Heart right ventricle (tissue), 16 donors: Measurements from ENCODE around the gene TBC1D22B. TPM values are rescaled to one million over a fixed set of nuclear protein-coding genes. Genes with fewer than 3 reads are reported as not detected.
"Not testable (repeated sequence)": the region's sequence is repeated elsewhere in the genome, so short reads cannot be mapped to it uniquely, and the experiment has no call there.

Experiments used
- ATAC-seq, 8 donors: fragments of 200-7000 bp; cut with Tn5 transposase; one replicate each; pipeline ENCODE4 v1.9.1; 2020; ENCODE audit warnings: mild to moderate bottlenecking in 8 of 8, moderate library complexity in 8 of 8, moderate number of reproducible peaks in 1 of 8
- DNase-seq, 2 donors: peaks; one replicate each; pipeline ENCODE4 v3.0.0-alpha.2; 2020
- H3K27ac ChIP-seq, 10 donors: fragments of 200-600 bp; sonication (generic) in 2 of 10; one replicate each; pipeline versions ENCODE4 v1.5.0 to v1.8.0; 2020 to 2022; ENCODE audit warnings: mild to moderate bottlenecking in 3 of 10
- H3K27me3 ChIP-seq, 7 donors: fragments of 200-600 bp; one replicate each; pipeline ENCODE4 v1.8.0; 2021 to 2022; ENCODE audit warnings: mild to moderate bottlenecking in 2 of 7
- H3K36me3 ChIP-seq, 9 donors: fragments of 200-600 bp; sonication (generic) in 1 of 9; one replicate each; pipeline versions ENCODE4 v1.5.0 to v1.8.0; 2020 to 2022; ENCODE audit warnings: mild to moderate bottlenecking in 2 of 9
- H3K4me1 ChIP-seq, 9 donors: fragments of 200-600 bp; sonication (generic) in 1 of 9; one replicate each; pipeline versions ENCODE4 v1.5.0 to v1.8.0; 2020 to 2022; ENCODE audit warnings: mild to moderate bottlenecking in 4 of 9
- H3K4me3 ChIP-seq, 10 donors: fragments of 200-600 bp; sonication (generic) in 2 of 10; one replicate each; pipeline versions ENCODE4 v1.5.0 to v1.8.0; 2020 to 2022; ENCODE audit warnings: mild to moderate bottlenecking in 7 of 10, moderate library complexity in 2 of 10
- H3K9me3 ChIP-seq, 11 donors: fragments of 200-600 bp in 10 of 11; sonication (generic) in 2 of 11; one replicate each; pipeline versions ENCODE4 v1.5.0 to v1.8.0; 2013 to 2022; ENCODE audit warnings: mild to moderate bottlenecking in 2 of 11, control low read depth in 1 of 11, moderate library complexity in 1 of 11
- WGBS, 2 donors: extraction: QIAGEN DNeasy Blood & Tissue Kit; methylation state at CpG; one replicate each; pipeline ENCODE4 v1.1.7; 2013; ENCODE audit warnings: inconsistent platforms in 1 of 2; 5-methylcytosine and 5-hydroxymethylcytosine counted together
- intact Hi-C, 10 donors: fragments of 100-400 bp; cut with DNase I; formaldehyde crosslinking; loops; one replicate each; pipeline versions ENCODE4 v1.11.1 to v1.14.2; 2022
- polyA plus RNA-seq, 2 donors: library from polyadenylated mRNA; stranded (reverse); fragments of 200-250 nt; gene quantifications; one replicate each; pipeline ENCODE4 v1.2.3, GENCODE V29; 2013
- total RNA-seq, 10 donors: library from RNA; stranded (reverse); fragmentation: NEBNext Ultra II Directional in 3 of 10; extraction: Animal tissue kit (Norgen Biotek cat#: 25700) in 3 of 10; gene quantifications; one replicate each; pipeline versions ENCODE4 v1.2.1 to v1.2.4, GENCODE V29; 2021 to 2023
- TF ChIP-seq, protein P1 (sequence below), 9 donors: fragments of 200-600 bp; sonication (generic) in 2 of 9; IDR thresholded peaks; one replicate each; pipeline versions ENCODE4 v1.5.0 to v1.8.0; 2021 to 2022; ENCODE audit warnings: antibody characterized with exemption in 9 of 9, mild to moderate bottlenecking in 5 of 9, moderate library complexity in 1 of 9
- donor health status: Arrhythmogenic right ventricular cardiomyopathy.
- donor health status: ischemic (EF 13 %, LVEDD 7.1; RV severe dilation, severe dysfunction).
- donor health status: healthy with polysubstance abuse.
- donor health status: DM: no; HTN: yes; CAD: no.
- donor health status: DM: no; HTN: no; CAD: no.
- donor health status: ischemic (EF 25% LVEDD 6.9; RV normal size, moderate dysfunction).
- donor health status: ischemic (EF 25% LVEDD 5.7; RV mildly dilated, moderate dysfunction).
- donor health status: healthy.
- donor health status: DM: yes; HTN: yes; CAD: no.
- donor health status: Ischemic cardiomyopathy.
- donor health status: ischemic (EF 35%, LVEDD 5.7; RV mildly dilated, moderate dysfunction).
- donor health status: nonischemic (EF 11% LVEDD 7.7; RV severe dilation, severe dysfunction).
- donor health status: DM: yes; HTN: yes; CAD: no.
- donor health status: PGD.
- donor health status: ischemic (EF 29% LVEDD 5.4; RV normal size, mild dysfunction).
- donor health status: nonischemic (EF 23%, LVEDD 6.1; RV moderate dilation, normal function).

The TBC1D22B gene
- total and polyA plus RNA-seq, 12 donors, result 5.0 to 8.1 (median 6.3) TPM

DNA sequence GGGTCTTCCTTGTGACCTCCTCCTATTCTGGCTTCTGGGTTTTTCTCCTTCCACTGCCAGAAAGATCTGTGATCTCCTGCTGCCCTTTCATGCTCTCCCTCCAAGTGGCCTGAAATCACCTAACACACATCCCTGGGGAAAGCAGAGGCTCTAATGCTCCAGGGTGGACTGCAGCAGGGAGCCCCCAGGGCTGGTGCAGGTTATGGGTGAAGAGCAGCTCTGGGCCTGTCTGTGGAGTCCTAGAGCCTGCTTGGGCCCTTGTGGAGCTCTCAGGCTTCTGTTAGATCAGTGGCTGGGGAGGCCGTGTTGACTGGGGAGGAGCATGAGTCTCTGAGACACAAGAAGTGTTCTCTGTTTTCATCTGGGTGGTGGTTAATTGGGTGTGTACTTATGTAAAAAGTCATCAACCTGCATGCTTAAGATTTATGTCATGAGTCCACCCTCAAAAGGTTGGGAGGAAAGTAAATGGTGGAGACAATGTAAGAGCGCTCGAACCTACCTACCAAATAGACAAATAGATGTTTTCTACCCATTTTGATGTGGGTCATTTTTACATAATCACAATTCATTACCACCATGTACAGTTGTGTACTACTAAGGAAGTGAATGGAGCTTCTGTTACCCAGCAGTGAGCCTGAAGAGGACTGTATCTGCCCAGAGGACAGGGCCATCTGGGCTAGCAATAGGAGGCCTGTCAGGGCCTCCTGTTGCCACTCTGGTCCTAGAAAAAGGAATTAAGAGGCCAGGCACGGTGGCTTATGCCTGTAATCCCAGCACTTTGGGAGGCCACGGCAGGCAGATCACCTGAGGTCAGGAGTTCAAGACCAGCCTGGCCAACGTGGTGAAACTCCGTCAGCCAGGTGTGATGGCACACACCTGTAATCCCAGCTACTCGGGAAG, 64.2 kb downstream of the TBC1D22B start:
- TF ChIP-seq, protein P1, sequence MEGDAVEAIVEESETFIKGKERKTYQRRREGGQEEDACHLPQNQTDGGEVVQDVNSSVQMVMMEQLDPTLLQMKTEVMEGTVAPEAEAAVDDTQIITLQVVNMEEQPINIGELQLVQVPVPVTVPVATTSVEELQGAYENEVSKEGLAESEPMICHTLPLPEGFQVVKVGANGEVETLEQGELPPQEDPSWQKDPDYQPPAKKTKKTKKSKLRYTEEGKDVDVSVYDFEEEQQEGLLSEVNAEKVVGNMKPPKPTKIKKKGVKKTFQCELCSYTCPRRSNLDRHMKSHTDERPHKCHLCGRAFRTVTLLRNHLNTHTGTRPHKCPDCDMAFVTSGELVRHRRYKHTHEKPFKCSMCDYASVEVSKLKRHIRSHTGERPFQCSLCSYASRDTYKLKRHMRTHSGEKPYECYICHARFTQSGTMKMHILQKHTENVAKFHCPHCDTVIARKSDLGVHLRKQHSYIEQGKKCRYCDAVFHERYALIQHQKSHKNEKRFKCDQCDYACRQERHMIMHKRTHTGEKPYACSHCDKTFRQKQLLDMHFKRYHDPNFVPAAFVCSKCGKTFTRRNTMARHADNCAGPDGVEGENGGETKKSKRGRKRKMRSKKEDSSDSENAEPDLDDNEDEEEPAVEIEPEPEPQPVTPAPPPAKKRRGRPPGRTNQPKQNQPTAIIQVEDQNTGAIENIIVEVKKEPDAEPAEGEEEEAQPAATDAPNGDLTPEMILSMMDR (IDR thresholded peaks at IDR 0.05), result no peak
- ATAC-seq, result no peak
- whole genome bisulfite sequencing, 2 donors, result 86 to 91% methylated on average over 8 of the region's 8 CpGs
- H3K4me3 ChIP-seq, result no peak overlapping the region
- no peaks in the 10 kb centered on the region for H3K27me3 ChIP-seq
- peak overlapping the region in 6 of 10 donors; percentile 16 to 67 (median 56) for H3K27ac ChIP-seq
- H3K4me1 ChIP-seq, result peaks cover 0 to 55% (median 18%) of the 10 kb centered on the region in 9 donors
- peaks cover 0 to 73% (median 41%) of the 10 kb centered on the region in 9 donors for H3K36me3 ChIP-seq
- DNase-seq, result no peak
- no peaks in the 10 kb centered on the region for H3K9me3 ChIP-seq
- intact Hi-C loops, result loop anchor here in 4 of 10 donors (5.0 to 10.0 kb wide), 3 partner anchors 243 to 371 kb away; no protein-coding TSS in a partner anchor

- H3K27me3 ChIP-seq, result no peaks in the 10 kb centered on the region
- DNase-seq, result no peak
- H3K4me1 ChIP-seq, result peaks cover 0 to 52% (median 18%) of the 10 kb centered on the region in 9 donors
- WGBS, 2 donors, result 25 to 27% methylated on average over 3 of the region's 3 CpGs
- no peak overlapping the region for H3K4me3 ChIP-seq
- no peaks in the 10 kb centered on the region for H3K9me3 ChIP-seq
- H3K36me3 ChIP-seq, result peaks cover 0 to 55% (median 24%) of the 10 kb centered on the region in 9 donors
- peak overlapping the region in 1 of 10 donors; percentile 15 for H3K27ac ChIP-seq
- ATAC-seq, result no peak
- TF ChIP-seq, protein P1 (IDR thresholded peaks at IDR 0.05), result no peak
- intact Hi-C loops, result loop anchor here in 4 of 10 donors (5.0 to 10.0 kb wide), 3 partner anchors 241 to 369 kb away; no protein-coding TSS in a partner anchor
Measured at GRCh38 chr6:37323580-37323979, 66.0 kb downstream of the TBC1D22B start.

GRCh38 chr6:37324131-37325033, 66.8 kb downstream of the TBC1D22B start:
- intact Hi-C loops, result loop anchor here in 8 of 10 donors (2.0 to 10.0 kb wide), 5 partner anchors 240 to 368 kb away; no protein-coding TSS in a partner anchor
- WGBS, 2 donors, result 58% methylated on average over 4 of the region's 4 CpGs
- H3K9me3 ChIP-seq, result no peaks in the 10 kb centered on the region
- no peaks in the 10 kb centered on the region for H3K27me3 ChIP-seq
- peaks cover 0 to 55% (median 16%) of the 10 kb centered on the region in 9 donors for H3K36me3 ChIP-seq
- ATAC-seq (no peak), DNase-seq (no peak)
- H3K4me3 ChIP-seq, result no peak overlapping the region
- H3K4me1 ChIP-seq, result peaks cover 0 to 44% (median 12%) of the 10 kb centered on the region in 9 donors
- TF ChIP-seq, protein P1 (IDR thresholded peaks at IDR 0.05), result no peak
- H3K27ac ChIP-seq, result peak overlapping the region in 1 of 10 donors; percentile 15

DNA sequence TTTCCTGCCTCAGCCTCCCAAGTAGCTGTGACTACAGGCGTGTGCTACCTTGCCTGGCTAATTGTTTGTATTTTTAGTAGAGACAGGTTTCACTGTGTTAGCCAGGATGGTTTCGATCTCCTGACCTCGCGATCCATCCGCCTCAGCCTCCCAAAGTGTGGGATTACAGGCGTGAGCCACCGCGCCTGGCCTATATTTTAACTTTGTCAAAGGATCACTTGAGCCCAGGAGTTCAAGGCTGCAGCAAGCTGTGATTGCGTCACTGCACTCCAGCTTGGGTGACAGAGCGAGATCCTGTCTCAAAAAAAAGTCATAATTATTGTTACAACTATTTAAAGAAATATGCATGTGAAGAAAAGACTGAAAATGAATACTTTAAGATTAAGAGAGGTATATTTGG, 72.8 kb downstream of the TBC1D22B start:
- WGBS, 2 donors, result 93 to 94% methylated on average over 10 of the region's 10 CpGs
- intact Hi-C loops, result loop anchor here in 1 of 10 donors (10.0 kb wide), 1 partner anchor 364 kb away; the partner anchor contains the start of gene MDGA1
- H3K4me3 ChIP-seq, H3K9me3 ChIP-seq, ATAC-seq, DNase-seq, H3K27me3 ChIP-seq, H3K27ac ChIP-seq: not testable (repeated sequence)
- Histone ChIP-seq H3K4me1 (peaks cover 0 to 19% (median 0%) of the 10 kb centered on the region in 9 donors), H3K36me3 (peaks cover 0 to 59% (median 11%) of the 10 kb centered on the region in 9 donors)
